ENCODE measurements around the gene FHIT.

Gene FHIT

DNA sequence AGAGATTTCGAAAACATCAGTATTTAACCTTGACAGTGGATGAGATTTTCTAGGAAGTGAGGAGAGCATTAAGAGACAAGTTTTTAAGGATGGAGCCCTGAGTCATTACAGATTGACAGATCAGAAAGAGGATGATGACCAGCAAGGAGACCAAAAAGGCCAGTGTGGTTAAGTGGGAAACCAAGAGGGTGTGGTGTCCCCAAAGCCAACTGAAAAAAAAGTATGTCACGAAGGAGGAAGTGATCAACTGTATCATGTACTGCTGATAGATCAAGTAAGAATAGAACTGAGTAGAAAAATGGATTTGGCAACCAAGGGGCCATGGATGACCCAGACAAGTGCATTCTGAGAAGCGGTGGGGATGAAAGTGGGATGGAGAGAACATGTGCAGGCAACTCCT lies 491.8 kb downstream of the FHIT start:
- POLR2A ChIA-PET (ENCODE audit: low non-redundant PET), result no interaction called here
- no peak for DNase-seq (ENCODE audit: low spot score)
- H3K27ac ChIP-seq, result no peak overlapping the region
- no peak for TF ChIP-seq CTCF (conservative IDR thresholded peaks at IDR 0.05; ENCODE audit: low read depth)
- CTCF ChIA-PET, result no interaction called here

GRCh38 chr3:60758831-60759230 lies 492.4 kb downstream of the FHIT start:
- POLR2A ChIA-PET (ENCODE audit: low non-redundant PET), result no interaction called here
- DNase-seq (ENCODE audit: low spot score), result no peak
- CTCF ChIA-PET, result no interaction called here
- no peak for TF ChIP-seq CTCF (conservative IDR thresholded peaks at IDR 0.05; ENCODE audit: low read depth)
- H3K27ac ChIP-seq, result no peak overlapping the region

DNA sequence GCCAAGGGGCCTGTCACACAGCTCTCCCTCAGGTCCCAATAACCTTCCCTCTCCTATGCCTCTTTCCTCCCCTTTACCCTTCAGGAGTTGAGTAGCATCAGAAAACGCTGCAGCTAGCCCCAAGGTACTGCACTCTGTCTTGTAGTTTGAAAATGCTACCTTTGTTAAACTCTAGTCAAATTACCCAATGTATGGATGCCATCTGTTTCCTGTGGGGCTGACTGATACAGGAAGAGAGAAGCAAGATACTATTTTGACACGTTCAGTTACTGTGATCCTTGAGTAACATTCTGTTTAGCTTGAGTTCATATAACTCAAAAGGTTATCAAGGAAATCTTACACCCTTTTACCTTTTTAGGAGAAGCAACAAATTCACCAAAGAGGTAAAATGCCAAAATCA lies 493.1 kb downstream of the FHIT start:
- no peak overlapping the region for H3K27ac ChIP-seq
- no peak for TF ChIP-seq CTCF (conservative IDR thresholded peaks at IDR 0.05; ENCODE audit: low read depth)
- ChIA-PET POLR2A (ENCODE audit: low non-redundant PET) (no interaction called here), CTCF (no interaction called here)
- DNase-seq (ENCODE audit: low spot score), result no peak

GRCh38 chr3:60757724-60758123 lies 493.5 kb downstream of the FHIT start:
- no peak for TF ChIP-seq CTCF (conservative IDR thresholded peaks at IDR 0.05; ENCODE audit: low read depth)
- ChIA-PET POLR2A (ENCODE audit: low non-redundant PET) (no interaction called here), CTCF (no interaction called here)
- no peak for DNase-seq (ENCODE audit: low spot score)
- no peak overlapping the region for H3K27ac ChIP-seq

DNA sequence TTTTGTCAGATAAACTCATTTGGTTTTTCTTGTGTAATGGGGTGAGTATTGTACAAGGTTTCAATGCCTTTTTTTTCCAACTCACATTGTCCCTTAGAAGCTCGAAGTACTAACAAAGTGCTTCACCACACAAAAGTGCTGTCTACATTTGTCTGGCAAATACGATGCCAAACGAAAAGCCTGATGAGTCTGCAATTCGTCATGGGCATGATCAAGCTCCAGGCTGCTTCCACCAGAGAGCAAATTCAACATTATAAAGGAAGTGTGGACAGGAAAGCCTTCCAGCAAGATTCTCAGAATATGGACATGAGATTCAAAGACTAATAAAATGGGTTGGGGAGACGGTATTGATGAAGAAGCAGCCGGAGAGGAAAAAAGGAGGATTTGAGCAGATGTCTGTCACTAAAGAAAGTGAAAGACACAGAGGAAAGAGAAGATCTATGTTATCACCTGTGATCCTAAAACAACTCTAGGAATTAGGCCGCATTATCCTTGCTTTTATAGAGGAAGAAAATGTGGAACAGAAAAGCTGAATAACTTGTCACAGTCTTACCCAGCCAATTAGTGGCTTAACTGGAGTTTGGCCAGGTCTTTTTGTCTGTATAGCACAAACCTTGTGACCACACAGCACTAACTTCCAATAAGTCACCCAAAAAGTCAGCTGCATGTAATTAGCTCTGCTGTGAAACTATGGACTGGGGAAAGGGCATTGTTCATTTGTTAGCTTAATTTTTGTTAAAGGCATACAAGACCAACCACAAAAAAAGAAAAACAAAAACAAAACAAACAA lies 494.8 kb downstream of the FHIT start:
- H3K27ac ChIP-seq, result no peak overlapping the region
- no peak for DNase-seq (ENCODE audit: low spot score)
- ChIA-PET POLR2A (ENCODE audit: low non-redundant PET) (no interaction called here), CTCF (no interaction called here)
- no peak for TF ChIP-seq CTCF (conservative IDR thresholded peaks at IDR 0.05; ENCODE audit: low read depth)

- DNase-seq (ENCODE audit: low spot score), result no peak
- no peak for TF ChIP-seq CTCF (conservative IDR thresholded peaks at IDR 0.05; ENCODE audit: low read depth)
- CTCF ChIA-PET, result no interaction called here
- no peak overlapping the region for H3K27ac ChIP-seq
- POLR2A ChIA-PET (ENCODE audit: low non-redundant PET), result no interaction called here
Measured at GRCh38 chr3:60755094-60755493, 496.2 kb downstream of the FHIT start.
